Mucosa of descending colon (tissue), 3 donors: ENCODE results near the gene CELA2A. TPM values are rescaled to one million over a fixed set of nuclear protein-coding genes. Genes with fewer than 3 reads are reported as not detected.
"Not testable (repeated sequence)": the region's sequence is repeated elsewhere in the genome, so short reads cannot be mapped to it uniquely, and the experiment has no call there.

ENCODE experiments used
- ATAC-seq: fragments of 200-7000 bp; cut with Tn5 transposase; one replicate; pipeline ENCODE4 v1.9.1; 2020; ENCODE audit warnings: mild to moderate bottlenecking, moderate library complexity
- DNase-seq, 3 donors: peaks; one replicate each; pipeline ENCODE4 v3.0.0-alpha.2; 2020
- H3K36me3 ChIP-seq: fragments of 200-600 bp; one replicate; pipeline ENCODE4 v1.8.0; 2021; ENCODE audit warnings: low read depth, mild to moderate bottlenecking
- H3K4me1 ChIP-seq: fragments of 200-600 bp; one replicate; pipeline ENCODE4 v1.8.0; 2021; ENCODE audit warnings: low read depth, mild to moderate bottlenecking
- H3K4me3 ChIP-seq: fragments of 200-600 bp; one replicate; pipeline ENCODE4 v1.8.0; 2021; ENCODE audit warnings: mild to moderate bottlenecking
- H3K9me3 ChIP-seq: fragments of 200-600 bp; one replicate; pipeline ENCODE4 v1.8.0; 2021; ENCODE audit warnings: mild to moderate bottlenecking
- CTCF ChIP-seq: fragments of 200-600 bp; IDR thresholded peaks from one replicate; pipeline ENCODE4 v1.8.0; 2022; ENCODE audit warnings: antibody characterized with exemption, mild to moderate bottlenecking
- intact Hi-C, 2 donors: fragments of 100-400 bp; cut with DNase I in 1 of 2; cut with micrococcal nuclease in 1 of 2; formaldehyde crosslinking; loops; one replicate each; pipeline versions ENCODE4 v1.11.0 to v1.11.1; 2022; cut with DNase I, micrococcal nuclease
- total RNA-seq, 3 donors: library from RNA; stranded (reverse); fragmentation: NEBNext Ultra II Directional in 2 of 3; extraction: Animal tissue kit (Norgen Biotek cat#: 25700) in 2 of 3; gene quantifications; one replicate each; pipeline versions ENCODE4 v1.2.1 to v1.2.4, GENCODE V29; 2021 to 2023
- donor health status: DM: no; HTN: no; CAD: no; lungs with moderate emphysema.
- donor health status: DM: no; HTN: no; CAD: no.
- donor health status: DM: no; HTN: yes; CAD: no.

Gene CELA2A
- total RNA-seq, 3 donors from 2014 or later = not detected

DNA sequence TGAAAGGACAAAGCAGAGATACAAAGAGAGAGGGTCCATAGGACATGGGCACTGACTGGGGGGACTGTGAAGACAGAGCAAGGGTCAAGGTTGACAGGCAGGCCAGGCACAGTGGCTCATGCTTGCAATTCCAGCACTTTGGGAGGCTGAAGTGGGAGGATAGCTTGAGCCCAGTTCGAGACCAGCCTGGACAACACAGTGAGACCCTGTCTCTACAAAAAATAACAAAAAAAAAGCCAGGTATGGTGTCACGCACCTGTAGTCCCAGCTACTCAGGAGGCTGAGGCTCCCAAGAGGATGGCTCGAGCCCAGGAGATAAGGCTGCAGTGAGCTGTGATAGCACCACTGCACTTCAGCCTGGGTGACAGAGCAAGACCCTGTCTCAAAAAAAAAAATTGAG is 63.1 kb downstream of the CELA2A start:
- Histone ChIP-seq H3K36me3 (no peaks in the 10 kb centered on the region), H3K4me1 (peaks cover 8% of the 10 kb centered on the region), H3K4me3 (no peak overlapping the region), H3K9me3 (no peaks in the 10 kb centered on the region)
- intact Hi-C loops = no loop called here
- no peak for TF ChIP-seq CTCF
- DNase-seq = no peak
- no peak for ATAC-seq

DNA sequence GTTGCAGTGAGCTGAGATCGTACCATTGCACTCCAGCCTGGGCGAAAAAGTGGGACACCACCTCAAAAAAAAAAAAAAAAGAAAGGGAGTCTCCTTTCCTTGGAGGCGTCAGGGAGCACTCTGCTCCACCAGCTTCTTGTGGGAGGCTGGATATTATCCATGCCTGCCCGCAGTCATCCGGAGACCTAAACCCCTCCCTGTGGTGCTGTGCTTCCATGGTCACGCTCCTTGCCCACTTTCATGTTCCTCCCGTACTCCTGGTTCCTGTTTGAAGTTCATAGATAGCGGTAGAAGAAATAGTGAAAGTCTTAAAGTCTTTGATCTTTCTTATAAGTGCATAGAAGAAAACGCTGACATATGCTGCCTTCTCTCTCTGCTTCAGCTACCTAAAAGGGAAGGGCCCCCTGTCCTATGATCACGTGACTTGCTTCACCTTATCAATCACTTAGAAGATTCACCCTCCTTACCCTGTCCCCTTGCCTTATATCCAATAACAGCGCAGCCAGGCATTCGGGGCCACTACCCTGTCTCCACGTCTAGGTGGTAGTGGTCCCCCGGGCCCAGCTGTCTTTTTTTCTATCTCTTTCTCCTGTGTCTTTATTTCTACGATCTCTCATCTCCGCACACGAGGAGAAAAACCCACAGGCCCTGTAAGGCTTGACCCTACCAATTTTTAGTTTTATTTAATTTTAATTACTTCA is 64.8 kb downstream of the CELA2A start:
- H3K9me3 ChIP-seq, H3K4me3 ChIP-seq, ATAC-seq, intact Hi-C loops, H3K36me3 ChIP-seq: not testable (repeated sequence)
- H3K4me1 ChIP-seq = peaks cover 18% of the 10 kb centered on the region
- DNase-seq = peak in 1 of 3 donors; percentile 9

Other genes starting within 250 kb of the CELA2A start
- gene FHAD1, start 209.5 kb upstream of the CELA2A start, total RNA-seq = 1 to 10 TPM in 1 of 3 donors, under 1 TPM in 2; 0.89 to 1.9 (median 0.99) TPM
- 100 to 1,000 TPM in 2 of 3 donors, 10 to 100 TPM in 1; 89.5 to 197 (median 154) TPM for gene EFHD2, start 46.8 kb upstream of the CELA2A start, total RNA-seq
- not detected for gene CTRC, start 18.3 kb upstream of the CELA2A start, total RNA-seq
- gene CELA2B, start 19.4 kb downstream of the CELA2A start, total RNA-seq = not detected
- gene CASP9, start 67.5 kb downstream of the CELA2A start, total RNA-seq = 10 to 100 TPM; 14.2 to 16.0 (median 15.2) TPM
- 10 to 100 TPM; 23.7 to 27.7 (median 23.8) TPM for gene DNAJC16, start 70.1 kb downstream of the CELA2A start, total RNA-seq
- 10 to 100 TPM in 2 of 3 donors, 1 to 10 TPM in 1; 8.4 to 21.4 (median 20.7) TPM for gene AGMAT, start 128.3 kb downstream of the CELA2A start, total RNA-seq
- gene DDI2, start 160.7 kb downstream of the CELA2A start, total RNA-seq = 10 to 100 TPM; 33.5 to 36.2 (median 34.6) TPM
- 10 to 100 TPM; 32.2 to 57.3 (median 36.2) TPM for gene PLEKHM2, start 227.6 kb downstream of the CELA2A start, total RNA-seq